Panc1 (cell line): ENCODE measurements around the gene CEACAM16. TPM values are rescaled to one million over a fixed set of nuclear protein-coding genes. Genes with fewer than 3 reads are reported as not detected.

Experiments
- ATAC-seq: fragments of 200-7000 bp; cut with Tn5 transposase; 2 replicates; pipeline ENCODE4 v1.9.1; 2020; ENCODE audit warnings: mild to moderate bottlenecking, moderate library complexity
- BruUV-seq: library from RNA; stranded (reverse); fragments of 400-500 nt; replicated peaks from 2 replicates; lab custom pipeline; 2021; lab: Mats Ljungman, UMichigan
- CTCF ChIA-PET: fragments of 300-600 bp; sonication (Branson Sonifier 250); formaldehyde crosslinking; loops from one replicate; lab custom pipeline; 2022; ENCODE audit warnings: antibody characterized with exemption; lab: Charles Lee
- POLR2A ChIA-PET: fragments of 300-600 bp; sonication (Branson Sonifier 250); formaldehyde crosslinking; loops from one replicate; lab custom pipeline; 2022; ENCODE audit warnings: antibody characterized with exemption; lab: Charles Lee
- DNase-seq: peaks from one replicate; pipeline ENCODE4 v3.0.0-alpha.2; 2010; ENCODE audit warnings: low read depth, low spot score
- H3K27ac ChIP-seq: 2 replicates; pipeline ENCODE4 v1.5.1; 2011; ENCODE audit warnings: mild to moderate bottlenecking, low read length, inconsistent platforms
- H3K27me3 ChIP-seq: fragments of 200-500 bp; sonication (Bioruptor generic); 2 replicates; pipeline ENCODE4 v1.6.0; 2014; ENCODE audit warnings: low read length, inconsistent platforms; ENCODE audit not compliant: control insufficient read depth, insufficient read depth
- H3K36me3 ChIP-seq: fragments of 200-500 bp; sonication (Bioruptor generic); 2 replicates; pipeline ENCODE4 v1.5.1; 2014; ENCODE audit warnings: inconsistent platforms, mild to moderate bottlenecking, low read length, moderate library complexity; ENCODE audit not compliant: control insufficient read depth, insufficient read depth
- H3K4me1 ChIP-seq: 2 replicates; pipeline ENCODE4 v1.5.1; 2011; ENCODE audit warnings: inconsistent platforms, mild to moderate bottlenecking, low read length, moderate library complexity; ENCODE audit not compliant: control insufficient read depth, insufficient read depth
- H3K4me3 ChIP-seq, 2 experiments: 2 replicates each; pipeline ENCODE4 v1.5.1; 2011 to 2012; ENCODE audit warnings: low read depth in 2 of 2, low read length in 2 of 2, mild to moderate bottlenecking in 2 of 2, inconsistent platforms in 1 of 2, moderate library complexity in 1 of 2
- H3K9me3 ChIP-seq: fragments of 200-500 bp; sonication (Bioruptor generic); 2 replicates; pipeline ENCODE4 v1.5.1; 2014; ENCODE audit warnings: low read depth, mild to moderate bottlenecking, inconsistent platforms, low read length, moderate library complexity; ENCODE audit not compliant: control insufficient read depth, insufficient read depth
- POLR2AphosphoS5 ChIP-seq: IDR thresholded peaks from 2 replicates; pipeline ENCODE4 v1.6.1; 2012; ENCODE audit warnings: mild to moderate bottlenecking, low read depth, low read length, moderate library complexity
- SIN3A ChIP-seq: IDR thresholded peaks from 2 replicates; pipeline ENCODE4 v1.6.1; 2012; ENCODE audit warnings: low read depth, mild to moderate bottlenecking, low read length, moderate library complexity, borderline replicate concordance; ENCODE audit not compliant: insufficient read depth
- TCF7L2 ChIP-seq: IDR thresholded peaks from 2 replicates; pipeline ENCODE4 v1.6.1; 2011; ENCODE audit warnings: mild to moderate bottlenecking, low read depth, low read length, inconsistent platforms
- in situ Hi-C: cut with HindIII; loops from 2 replicates; pipeline ENCODE4 v1.10.0; 2016; ENCODE audit warnings: low sequenced_read_pairs, low pct_unique_long_range_greater_than_20kb
- intact Hi-C: fragments of 100-400 bp; cut with micrococcal nuclease; formaldehyde crosslinking; loops from one replicate; pipeline ENCODE4 v1.10.0; 2022; ENCODE audit not compliant: unreplicated experiment
- total RNA-seq: library from RNA; stranded (reverse); gene quantifications from one replicate; pipeline ENCODE4 v1.2.1, GENCODE V29; 2021; ENCODE audit not compliant: unreplicated experiment
- TF ChIP-seq, protein P1 (sequence below), 2 experiments: IDR thresholded peaks; 2 replicates each; pipeline ENCODE4 v1.6.1; 2011 to 2012; ENCODE audit warnings: low read depth in 2 of 2, control low read depth in 1 of 2, low read length in 1 of 2, mild to moderate bottlenecking in 1 of 2, moderate library complexity in 1 of 2; ENCODE audit not compliant: insufficient read depth in 1 of 2
- TF ChIP-seq, protein P2 (sequence below): fragments of 450-650 bp; IDR thresholded peaks from 2 replicates; pipeline ENCODE4 v1.5.1; 2017; ENCODE audit warnings: mild to moderate bottlenecking

CEACAM16 gene
- total RNA-seq, 1 experiment from 2014 or later, result not detected

DNA sequence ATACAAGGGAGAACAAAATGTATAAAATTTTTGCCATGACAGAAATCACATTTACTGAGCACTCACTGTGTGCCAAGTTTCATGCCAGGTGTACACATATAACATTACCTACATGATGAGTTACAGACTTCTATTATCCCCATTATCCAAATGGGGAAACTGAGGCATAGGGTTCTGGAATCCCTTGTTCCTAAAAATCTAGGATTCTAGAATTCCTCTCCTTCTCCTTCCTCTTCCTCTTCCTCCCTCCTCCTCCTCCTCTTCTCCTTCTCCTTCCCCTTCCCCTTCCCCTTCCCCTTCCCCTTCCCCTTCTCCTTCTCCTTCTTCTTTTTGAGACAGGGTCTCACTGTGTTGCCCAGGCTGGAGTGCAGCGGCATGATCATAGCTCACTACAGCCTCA, 35.4 kb downstream of the CEACAM16 start:
- POLR2A ChIA-PET, result no interaction called here
- no peaks in the 10 kb centered on the region for H3K36me3 ChIP-seq
- H3K27ac ChIP-seq, result no peak overlapping the region
- TF ChIP-seq, protein P1, sequence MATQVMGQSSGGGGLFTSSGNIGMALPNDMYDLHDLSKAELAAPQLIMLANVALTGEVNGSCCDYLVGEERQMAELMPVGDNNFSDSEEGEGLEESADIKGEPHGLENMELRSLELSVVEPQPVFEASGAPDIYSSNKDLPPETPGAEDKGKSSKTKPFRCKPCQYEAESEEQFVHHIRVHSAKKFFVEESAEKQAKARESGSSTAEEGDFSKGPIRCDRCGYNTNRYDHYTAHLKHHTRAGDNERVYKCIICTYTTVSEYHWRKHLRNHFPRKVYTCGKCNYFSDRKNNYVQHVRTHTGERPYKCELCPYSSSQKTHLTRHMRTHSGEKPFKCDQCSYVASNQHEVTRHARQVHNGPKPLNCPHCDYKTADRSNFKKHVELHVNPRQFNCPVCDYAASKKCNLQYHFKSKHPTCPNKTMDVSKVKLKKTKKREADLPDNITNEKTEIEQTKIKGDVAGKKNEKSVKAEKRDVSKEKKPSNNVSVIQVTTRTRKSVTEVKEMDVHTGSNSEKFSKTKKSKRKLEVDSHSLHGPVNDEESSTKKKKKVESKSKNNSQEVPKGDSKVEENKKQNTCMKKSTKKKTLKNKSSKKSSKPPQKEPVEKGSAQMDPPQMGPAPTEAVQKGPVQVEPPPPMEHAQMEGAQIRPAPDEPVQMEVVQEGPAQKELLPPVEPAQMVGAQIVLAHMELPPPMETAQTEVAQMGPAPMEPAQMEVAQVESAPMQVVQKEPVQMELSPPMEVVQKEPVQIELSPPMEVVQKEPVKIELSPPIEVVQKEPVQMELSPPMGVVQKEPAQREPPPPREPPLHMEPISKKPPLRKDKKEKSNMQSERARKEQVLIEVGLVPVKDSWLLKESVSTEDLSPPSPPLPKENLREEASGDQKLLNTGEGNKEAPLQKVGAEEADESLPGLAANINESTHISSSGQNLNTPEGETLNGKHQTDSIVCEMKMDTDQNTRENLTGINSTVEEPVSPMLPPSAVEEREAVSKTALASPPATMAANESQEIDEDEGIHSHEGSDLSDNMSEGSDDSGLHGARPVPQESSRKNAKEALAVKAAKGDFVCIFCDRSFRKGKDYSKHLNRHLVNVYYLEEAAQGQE (IDR thresholded peaks at IDR 0.05; ENCODE audit: insufficient read depth in 1 of 2, low read depth in 2 of 2, low read length in 1 of 2), result no peak
- TF ChIP-seq TCF7L2, result no peak
- TF ChIP-seq, protein P2, sequence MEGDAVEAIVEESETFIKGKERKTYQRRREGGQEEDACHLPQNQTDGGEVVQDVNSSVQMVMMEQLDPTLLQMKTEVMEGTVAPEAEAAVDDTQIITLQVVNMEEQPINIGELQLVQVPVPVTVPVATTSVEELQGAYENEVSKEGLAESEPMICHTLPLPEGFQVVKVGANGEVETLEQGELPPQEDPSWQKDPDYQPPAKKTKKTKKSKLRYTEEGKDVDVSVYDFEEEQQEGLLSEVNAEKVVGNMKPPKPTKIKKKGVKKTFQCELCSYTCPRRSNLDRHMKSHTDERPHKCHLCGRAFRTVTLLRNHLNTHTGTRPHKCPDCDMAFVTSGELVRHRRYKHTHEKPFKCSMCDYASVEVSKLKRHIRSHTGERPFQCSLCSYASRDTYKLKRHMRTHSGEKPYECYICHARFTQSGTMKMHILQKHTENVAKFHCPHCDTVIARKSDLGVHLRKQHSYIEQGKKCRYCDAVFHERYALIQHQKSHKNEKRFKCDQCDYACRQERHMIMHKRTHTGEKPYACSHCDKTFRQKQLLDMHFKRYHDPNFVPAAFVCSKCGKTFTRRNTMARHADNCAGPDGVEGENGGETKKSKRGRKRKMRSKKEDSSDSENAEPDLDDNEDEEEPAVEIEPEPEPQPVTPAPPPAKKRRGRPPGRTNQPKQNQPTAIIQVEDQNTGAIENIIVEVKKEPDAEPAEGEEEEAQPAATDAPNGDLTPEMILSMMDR, result no peak
- no peak for TF ChIP-seq SIN3A
- CTCF ChIA-PET, result no interaction called here
- H3K4me3 ChIP-seq, result no peak overlapping the region
- no TSS peak for BruUV-seq
- DNase-seq (no peak), ATAC-seq (no peak)
- peaks cover 19% of the 10 kb centered on the region for H3K4me1 ChIP-seq
- intact Hi-C loops, result no loop called here
- in situ Hi-C loops, result no loop called here
- H3K27me3 ChIP-seq, result no peaks in the 10 kb centered on the region
- no peaks in the 10 kb centered on the region for H3K9me3 ChIP-seq

DNA sequence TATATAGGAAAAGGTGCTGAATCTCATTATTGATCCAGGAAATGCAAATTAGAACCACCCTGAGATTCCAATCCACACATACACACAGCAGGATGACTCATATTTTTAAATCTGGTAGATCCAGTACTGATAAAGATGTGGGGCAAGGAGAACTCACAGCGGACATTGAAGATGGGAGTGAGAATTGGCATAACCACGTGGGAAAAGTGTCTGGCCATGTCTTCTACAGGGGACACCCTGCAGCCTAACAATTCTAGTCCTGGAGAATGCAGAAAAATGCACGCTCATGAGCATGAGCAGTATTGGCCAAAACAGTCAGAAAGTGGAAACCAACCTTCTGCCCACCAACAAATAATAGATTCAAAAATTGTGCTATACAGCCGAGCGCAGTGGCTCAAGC, 36.1 kb downstream of the CEACAM16 start:
- no TSS peak for BruUV-seq
- POLR2A ChIA-PET, result no interaction called here
- H3K9me3 ChIP-seq, result no peaks in the 10 kb centered on the region
- no peaks in the 10 kb centered on the region for H3K27me3 ChIP-seq
- in situ Hi-C loops (no loop called here), intact Hi-C loops (no loop called here)
- no peak for DNase-seq
- CTCF ChIA-PET, result no interaction called here
- H3K36me3 ChIP-seq, result no peaks in the 10 kb centered on the region
- ATAC-seq, result 0 out of 2 replicates have a peak, but pooled peaks have one; percentile 17
- H3K4me1 ChIP-seq, result peaks cover 22% of the 10 kb centered on the region
- TF ChIP-seq TCF7L2, result no peak
- TF ChIP-seq, protein P1 (IDR thresholded peaks at IDR 0.05; ENCODE audit: insufficient read depth in 1 of 2, low read depth in 2 of 2, low read length in 1 of 2), result no peak
- TF ChIP-seq, protein P2, result no peak
- no peak for TF ChIP-seq SIN3A
- TF ChIP-seq POLR2AphosphoS5, result no peak
- no peak overlapping the region for H3K4me3 ChIP-seq
- peak overlapping the region; percentile 0; the same call in 1 of the 2 replicates for H3K27ac ChIP-seq
